A549 (cell line): ENCODE results near the gene LARP7. TPM values are rescaled to one million over a fixed set of nuclear protein-coding genes. Genes with fewer than 3 reads are reported as not detected.
"Not testable (repeated sequence)": the region's sequence is repeated elsewhere in the genome, so short reads cannot be mapped to it uniquely, and the experiment has no call there.

Experiments used
- ATAC-seq, 2 experiments: fragments of 200-7000 bp in 1 of 2; fragments of >200 bp in 1 of 2; cut with Nextera tagmentation in 1 of 2; cut with Tn5 transposase in 1 of 2; 3 replicates each; pipeline versions ENCODE4 v1.8.0 to v1.9.1; 2018 to 2020; ENCODE audit warnings: mild to moderate bottlenecking in 1 of 2, moderate library complexity in 1 of 2
- CTCF ChIA-PET: fragments of 300-600 bp; sonication (Branson Sonifier 250); formaldehyde crosslinking; extraction: SDS; loops from one replicate; lab custom pipeline; 2021; ENCODE audit warnings: antibody characterized with exemption, inconsistent platforms; lab: Yijun Ruan, JAX
- POLR2A ChIA-PET: fragments of 350-600 bp; formaldehyde crosslinking; extraction: SDS; loops from one replicate; lab custom pipeline; 2021; ENCODE audit warnings: antibody characterized with exemption, inconsistent platforms; lab: Yijun Ruan, JAX
- DNase-seq, 2 experiments: peaks; one replicate each; pipeline versions ENCODE4 v3.0.0 to v3.0.0-alpha.2; 2011 to 2016; ENCODE audit warnings: low read depth in 1 of 2, low spot score in 1 of 2
- FAIRE-seq: peaks from 2 replicates; lab custom pipeline; 2011; peaks lifted over from hg19 to GRCh38; lab: Jason Lieb, UNC
- H3K27ac ChIP-seq, 2 experiments: fragments of >200 bp; sonication (Bioruptor Twin); formaldehyde crosslinking; 3 replicates each; pipeline ENCODE4 v1.5.1; 2016 to 2017
- H3K4me1 ChIP-seq: fragments of >200 bp; sonication (Bioruptor Twin); formaldehyde crosslinking; 3 replicates; pipeline ENCODE4 v1.6.1; 2016
- H3K4me2 ChIP-seq: fragments of >200 bp; sonication (Bioruptor Twin); formaldehyde crosslinking; 3 replicates; pipeline ENCODE4 v1.6.1; 2016
- H3K4me3 ChIP-seq: fragments of >200 bp; sonication (Bioruptor Twin); formaldehyde crosslinking; 3 replicates; pipeline ENCODE4 v1.5.1; 2016
- H3K9me3 ChIP-seq: fragments of >200 bp; sonication (Bioruptor Twin); formaldehyde crosslinking; 3 replicates; pipeline ENCODE4 v1.6.1; 2016
- BCL3 ChIP-seq: fragments of >200 bp; sonication (Bioruptor Twin); formaldehyde crosslinking; IDR thresholded peaks from 3 replicates; pipeline ENCODE4 v1.6.1; 2016
- CBX2 ChIP-seq: fragments of 200-600 bp; sonication (generic); IDR thresholded peaks from 2 replicates; pipeline ENCODE4 v1.6.1; 2016; ENCODE audit warnings: low read depth, mild to moderate bottlenecking, borderline replicate concordance
- EHF ChIP-seq: fragments of 250-450 bp; sonication (Bioruptor Pico); IDR thresholded peaks from 2 replicates; pipeline ENCODE4 v1.5.0; 2020; ENCODE audit warnings: mild to moderate bottlenecking
- EHMT2 ChIP-seq: fragments of 200-600 bp; sonication (generic); IDR thresholded peaks from 2 replicates; pipeline ENCODE4 v1.6.1; 2016; ENCODE audit warnings: antibody characterized with exemption, low read depth, mild to moderate bottlenecking, moderate library complexity
- ELK1 ChIP-seq: fragments of 150-350 bp; IDR thresholded peaks from 2 replicates; pipeline ENCODE4 v1.6.1; 2014; ENCODE audit warnings: low read depth, mild to moderate bottlenecking, low read length
- FOSL2 ChIP-seq, 2 experiments: fragments of 450-650 bp in 1 of 2; fragments of >200 bp in 1 of 2; sonication (Bioruptor Twin) in 1 of 2; formaldehyde crosslinking; IDR thresholded peaks; 2 replicates each; pipeline versions ENCODE4 v1.5.0 to v1.6.1; 2016 to 2020; ENCODE audit warnings: mild to moderate bottlenecking in 1 of 2, moderate library complexity in 1 of 2
- FOXS1 ChIP-seq: fragments of 250-450 bp; sonication (Bioruptor Pico); IDR thresholded peaks from 2 replicates; pipeline ENCODE4 v1.5.0; 2020; ENCODE audit warnings: mild to moderate bottlenecking, moderate library complexity
- HDAC2 ChIP-seq: fragments of 200-600 bp; sonication (generic); IDR thresholded peaks from 2 replicates; pipeline ENCODE4 v1.6.1; 2016
- HEYL ChIP-seq: fragments of 250-450 bp; sonication (Bioruptor Pico); IDR thresholded peaks from 2 replicates; pipeline ENCODE4 v1.8.0; 2021; ENCODE audit warnings: mild to moderate bottlenecking, moderate library complexity
- HMGXB4 ChIP-seq: fragments of 250-450 bp; sonication (Bioruptor Pico); IDR thresholded peaks from 2 replicates; pipeline ENCODE4 v1.5.0; 2021; ENCODE audit warnings: mild to moderate bottlenecking, moderate library complexity, borderline replicate concordance
- HOXB5 ChIP-seq: fragments of 250-450 bp; sonication (Bioruptor Pico); IDR thresholded peaks from 2 replicates; pipeline ENCODE4 v1.5.0; 2020; ENCODE audit warnings: mild to moderate bottlenecking, moderate library complexity
- JUN ChIP-seq, 2 experiments: fragments of >200 bp; sonication (Bioruptor Twin); formaldehyde crosslinking; IDR thresholded peaks; 2 replicates in 1 of 2; 3 replicates in 1 of 2; pipeline ENCODE4 v1.6.1; 2016 to 2017
- MAX ChIP-seq: IDR thresholded peaks from 2 replicates; pipeline ENCODE4 v1.6.1; 2012
- MYC ChIP-seq: IDR thresholded peaks from 2 replicates; pipeline ENCODE4 v1.6.1; 2012; ENCODE audit warnings: mild to moderate bottlenecking, inconsistent platforms, low read length, improper control_type of control experiment, borderline replicate concordance
- NFE2L2 ChIP-seq: fragments of 150-350 bp; conservative IDR thresholded peaks from 2 replicates; pipeline ENCODE4 v1.6.1; 2014; ENCODE audit warnings: low read length
- RAD21 ChIP-seq, 2 experiments: fragments of >200 bp in 1 of 2; sonication (Bioruptor Twin) in 1 of 2; formaldehyde crosslinking in 1 of 2; IDR thresholded peaks in 1 of 2; conservative IDR thresholded peaks in 1 of 2; 2 replicates in 1 of 2; 3 replicates in 1 of 2; pipeline ENCODE4 v1.6.1; 2012 to 2018; ENCODE audit warnings: inconsistent platforms in 1 of 2
- RFX5 ChIP-seq: fragments of 450-650 bp; IDR thresholded peaks from 2 replicates; pipeline ENCODE4 v1.7.1; 2014; ENCODE audit warnings: antibody characterized with exemption, mild to moderate bottlenecking, moderate library complexity
- RNF2 ChIP-seq: fragments of 200-600 bp; sonication (generic); IDR thresholded peaks from 2 replicates; pipeline ENCODE4 v1.6.1; 2016; ENCODE audit warnings: low read depth, mild to moderate bottlenecking, antibody characterized with exemption, moderate library complexity, borderline replicate concordance
- SMC3 ChIP-seq: fragments of >200 bp; sonication (Bioruptor Twin); formaldehyde crosslinking; IDR thresholded peaks from 3 replicates; pipeline ENCODE4 v1.6.1; 2018; ENCODE audit warnings: inconsistent platforms
- TFCP2L1 ChIP-seq: fragments of 250-450 bp; sonication (Bioruptor Pico); IDR thresholded peaks from 2 replicates; pipeline ENCODE4 v1.5.0; 2021; ENCODE audit warnings: mild to moderate bottlenecking
- USF2 ChIP-seq: fragments of 450-650 bp; IDR thresholded peaks from 2 replicates; pipeline ENCODE4 v1.6.1; 2014; ENCODE audit warnings: antibody characterized with exemption
- WGBS: methylation state at CpG from one replicate; pipeline ENCODE4 v1.1.6; 2017; ENCODE audit errors: missing lambda C conversion rate; 5-methylcytosine and 5-hydroxymethylcytosine counted together
- polyA plus RNA-seq, 4 experiments: library from polyadenylated mRNA; depleted of rRNA in 3 of 4; stranded (reverse); fragments of >200 nt; fragmentation: RNase III in 1 of 4; extraction: RNeasy Plus Mini Kit Qiagen cat#74134 plus additional on column Dnase treatment in 1 of 4; gene quantifications; 2 replicates in 3 of 4; 3 replicates in 1 of 4; pipeline ENCODE4 v1.2.3, GENCODE V29; 2011 to 2017
- TF ChIP-seq, protein P1 (sequence below): fragments of >200 bp; sonication (Bioruptor Twin); formaldehyde crosslinking; IDR thresholded peaks from 3 replicates; pipeline ENCODE4 v1.5.1; 2016

LARP7 gene
- polyA plus RNA-seq, 2 of the 4 experiments (the other 2 are of a cell fraction), result 51.8 to 56.7 TPM

- TF ChIP-seq RNF2 (no peak), EHMT2 (no peak), FOSL2 (IDR thresholded peaks at IDR 0.05) (no peak), FOSL2 (CRISPR knock-in tag; IDR thresholded peaks at IDR 0.05) (no peak), SMC3 (peak; percentile 61), RAD21 (conservative IDR thresholded peaks at IDR 0.05 in 1 of 2, IDR thresholded peaks at IDR 0.05 in 1 of 2) (peak; percentile 57 to 62), HDAC2 (no peak)
- TF ChIP-seq, protein P1, sequence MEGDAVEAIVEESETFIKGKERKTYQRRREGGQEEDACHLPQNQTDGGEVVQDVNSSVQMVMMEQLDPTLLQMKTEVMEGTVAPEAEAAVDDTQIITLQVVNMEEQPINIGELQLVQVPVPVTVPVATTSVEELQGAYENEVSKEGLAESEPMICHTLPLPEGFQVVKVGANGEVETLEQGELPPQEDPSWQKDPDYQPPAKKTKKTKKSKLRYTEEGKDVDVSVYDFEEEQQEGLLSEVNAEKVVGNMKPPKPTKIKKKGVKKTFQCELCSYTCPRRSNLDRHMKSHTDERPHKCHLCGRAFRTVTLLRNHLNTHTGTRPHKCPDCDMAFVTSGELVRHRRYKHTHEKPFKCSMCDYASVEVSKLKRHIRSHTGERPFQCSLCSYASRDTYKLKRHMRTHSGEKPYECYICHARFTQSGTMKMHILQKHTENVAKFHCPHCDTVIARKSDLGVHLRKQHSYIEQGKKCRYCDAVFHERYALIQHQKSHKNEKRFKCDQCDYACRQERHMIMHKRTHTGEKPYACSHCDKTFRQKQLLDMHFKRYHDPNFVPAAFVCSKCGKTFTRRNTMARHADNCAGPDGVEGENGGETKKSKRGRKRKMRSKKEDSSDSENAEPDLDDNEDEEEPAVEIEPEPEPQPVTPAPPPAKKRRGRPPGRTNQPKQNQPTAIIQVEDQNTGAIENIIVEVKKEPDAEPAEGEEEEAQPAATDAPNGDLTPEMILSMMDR, result peak; percentile 61
- no peak for FAIRE-seq
Observed at GRCh38 chr4:112604589-112604988, 32.4 kb upstream of the LARP7 start.

DNA sequence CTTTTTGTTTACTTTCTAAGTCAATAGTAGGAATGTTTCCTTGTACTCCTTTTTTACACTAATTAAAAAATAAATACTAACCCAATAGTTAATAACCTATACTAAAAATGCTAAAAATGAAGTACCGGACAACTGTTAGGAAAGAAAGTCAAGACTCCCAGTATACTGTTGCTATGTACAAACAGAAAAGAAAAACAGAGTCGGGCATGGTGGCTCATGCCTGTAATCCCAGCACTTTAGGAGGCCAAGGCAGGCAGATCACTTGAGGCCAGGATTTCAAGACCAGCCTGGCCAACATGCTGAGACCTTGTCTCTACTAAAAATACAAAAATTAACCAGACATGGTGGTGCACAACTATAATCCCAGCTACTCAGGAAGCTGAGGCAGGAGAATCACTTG lies 24.1 kb upstream of the LARP7 start:
- CTCF ChIA-PET, H3K27ac ChIP-seq, H3K4me1 ChIP-seq, FAIRE-seq, ATAC-seq, H3K4me2 ChIP-seq, H3K9me3 ChIP-seq, DNase-seq, POLR2A ChIA-PET, H3K4me3 ChIP-seq: not testable (repeated sequence)
- WGBS, result 92% methylated on average over 2 of the region's 2 CpGs

More at GRCh38 chr4:112604589-112604988, 32.4 kb upstream of the LARP7 start:
- CTCF ChIA-PET, result interaction anchor here (0.6 to 6.2 kb wide), 14 partner anchors 11 to 337 kb away, joined by 3 to 69 read pairs (median 3); partner anchors contain the start of gene NEUROG2
- DNase-seq (peak; percentile 37 to 48), ATAC-seq (peak; percentile 80 to 88)
- Histone ChIP-seq H3K27ac (no peak overlapping the region), H3K4me1 (no peaks in the 10 kb centered on the region), H3K4me3 (no peak overlapping the region), H3K4me2 (no peak overlapping the region), H3K9me3 (no peaks in the 10 kb centered on the region)
- POLR2A ChIA-PET, result no interaction called here

- no peak overlapping the region for H3K4me2 ChIP-seq
- DNase-seq, result no peak
- CTCF ChIA-PET, result interaction anchor here (2.2 kb wide), 1 partner anchor 289 kb away, joined by 6 read pairs; no protein-coding TSS in a partner anchor
- no peaks in the 10 kb centered on the region for H3K4me1 ChIP-seq
- H3K27ac ChIP-seq, result no peak overlapping the region
- FAIRE-seq, result no peak
- POLR2A ChIA-PET, result no interaction called here
- H3K4me3 ChIP-seq, result no peak overlapping the region
- TF ChIP-seq FOXS1 (CRISPR knock-in tag) (no peak), CBX2 (no peak), HMGXB4 (CRISPR knock-in tag) (no peak), NFE2L2 (no peak), RFX5 (no peak), MYC (no peak), ELK1 (no peak), EHF (CRISPR knock-in tag) (no peak), BCL3 (no peak), TFCP2L1 (no peak), JUN (IDR thresholded peaks at IDR 0.05) (no peak), HOXB5 (CRISPR knock-in tag) (no peak), MAX (no peak), USF2 (no peak), HEYL (no peak)
- ATAC-seq, result no peak
- WGBS, result 88% methylated on average over 2 of the region's 2 CpGs
- no peaks in the 10 kb centered on the region for H3K9me3 ChIP-seq
Observed at GRCh38 chr4:112616984-112617383, 20.0 kb upstream of the LARP7 start.
